K562 (cell line): ENCODE results near the gene SEC61A2. TPM values are rescaled to one million over a fixed set of nuclear protein-coding genes. Genes with fewer than 3 reads are reported as not detected.

ENCODE experiments used
- ATAC-seq: fragments of 200-7000 bp; cut with Tn5 transposase; 3 replicates; pipeline ENCODE4 v1.9.1; 2020; ENCODE audit warnings: moderate library complexity
- BruUV-seq: library from RNA; stranded (reverse); fragments of 400-500 nt; replicated peaks from 2 replicates; lab custom pipeline; 2021; lab: Mats Ljungman, UMichigan
- CTCF ChIA-PET: fragments of 300-600 bp; formaldehyde crosslinking; extraction: SDS; loops from one replicate; lab custom pipeline; 2021; ENCODE audit warnings: low intra/inter-chr PET ratio; lab: Yijun Ruan, JAX
- POLR2A ChIA-PET: fragments of 300-600, 350-650 bp; sonication (Branson Sonifier 250); formaldehyde crosslinking; extraction: SDS; loops from one replicate; lab custom pipeline; 2021; ENCODE audit warnings: antibody characterized with exemption, inconsistent platforms; lab: Yijun Ruan, JAX
- DNase-seq, 4 experiments: peaks; one replicate each; pipeline versions ENCODE4 v3.0.0 to v3.0.0-alpha.2; 2011 to 2018; ENCODE audit warnings: low spot score in 3 of 4, mixed read lengths in 3 of 4; ENCODE audit errors: extremely low read depth in 1 of 4
- FAIRE-seq: peaks from 2 replicates; lab custom pipeline; 2011; peaks lifted over from hg19 to GRCh38; lab: Jason Lieb, UNC
- H2AFZ ChIP-seq: 2 replicates; pipeline ENCODE4 v1.6.0; 2011; ENCODE audit warnings: low read depth, low read length, control low read depth, inconsistent platforms
- H3K27ac ChIP-seq: fragments of 200-600 bp; 3 replicates; pipeline ENCODE4 v1.8.0; 2011; ENCODE audit warnings: low read depth, mild to moderate bottlenecking, control low read depth, inconsistent platforms, low read length, moderate library complexity, mixed read lengths; ENCODE audit errors: extremely low read depth
- H3K27me3 ChIP-seq, 2 experiments: fragments of 300-600 bp in 1 of 2; 2 replicates in 1 of 2; 3 replicates in 1 of 2; pipeline versions ENCODE4 v1.6.0 to v1.8.0; 2011; ENCODE audit warnings: inconsistent platforms in 2 of 2, low read length in 2 of 2, mild to moderate bottlenecking in 1 of 2, mixed read lengths in 1 of 2, moderate library complexity in 1 of 2; ENCODE audit not compliant: control insufficient read depth in 2 of 2, insufficient read depth in 2 of 2
- H3K36me3 ChIP-seq: fragments of 300-600 bp; 3 replicates; pipeline ENCODE4 v1.8.0; 2011; ENCODE audit warnings: mild to moderate bottlenecking, low read length, inconsistent platforms; ENCODE audit not compliant: control insufficient read depth, insufficient read depth
- H3K4me1 ChIP-seq, 2 experiments: fragments of 200-600 bp in 1 of 2; replicated peaks in 1 of 2; 2 replicates in 1 of 2; 3 replicates in 1 of 2; pipeline versions ENCODE4 v1.5.1 to v1.8.0; 2011; ENCODE audit warnings: inconsistent platforms in 2 of 2, low read length in 2 of 2, mild to moderate bottlenecking in 1 of 2, mixed read lengths in 1 of 2, moderate library complexity in 1 of 2; ENCODE audit not compliant: control insufficient read depth in 2 of 2, insufficient read depth in 2 of 2
- H3K4me2 ChIP-seq: 2 replicates; pipeline ENCODE4 v1.6.1; 2011; ENCODE audit warnings: low read length, control low read depth, inconsistent platforms, mixed read lengths; ENCODE audit not compliant: insufficient read depth
- H3K4me3 ChIP-seq: fragments of 200-600 bp; sonication (generic), shearing (Covaris generic); 2 replicates; pipeline ENCODE4 v1.5.1; 2016; ENCODE audit warnings: control low read depth, inconsistent platforms
- H3K79me2 ChIP-seq: fragments of 200-600 bp; 3 replicates; pipeline ENCODE4 v1.8.0; 2011; ENCODE audit warnings: low read length, inconsistent platforms; ENCODE audit not compliant: control insufficient read depth, insufficient read depth
- H3K9ac ChIP-seq, 2 experiments: 2 replicates each; pipeline versions ENCODE4 v1.6.0 to v1.6.1; 2011; ENCODE audit warnings: low read depth in 2 of 2, low read length in 2 of 2, control low read depth in 1 of 2, inconsistent platforms in 1 of 2, mild to moderate bottlenecking in 1 of 2, mixed read lengths in 1 of 2; ENCODE audit not compliant: insufficient read depth in 1 of 2
- H3K9me1 ChIP-seq: one replicate; pipeline ENCODE4 v1.6.0; 2011; ENCODE audit warnings: inconsistent platforms, mild to moderate bottlenecking, low read length, moderate library complexity; ENCODE audit not compliant: control insufficient read depth, insufficient read depth
- H3K9me3 ChIP-seq: replicated peaks from 2 replicates; pipeline ENCODE4 v1.5.1; 2011; ENCODE audit warnings: low read depth, low read length, inconsistent platforms; ENCODE audit not compliant: control insufficient read depth, insufficient read depth
- H4K20me1 ChIP-seq: replicated peaks from 2 replicates; pipeline ENCODE4 v1.6.1; 2011; ENCODE audit warnings: low read length, inconsistent platforms, mixed read lengths; ENCODE audit not compliant: control insufficient read depth, insufficient read depth
- KDM5B ChIP-seq: fragments of 200-600 bp; sonication (generic); IDR thresholded peaks from 2 replicates; pipeline ENCODE4 v1.6.1; 2012; ENCODE audit warnings: low read depth, mild to moderate bottlenecking, moderate library complexity, low read length, control low read depth, inconsistent platforms; ENCODE audit not compliant: insufficient replicate concordance
- SOX6 ChIP-seq: fragments of 450-650 bp; IDR thresholded peaks from 2 replicates; pipeline ENCODE4 v1.6.1; 2014; ENCODE audit warnings: mild to moderate bottlenecking
- TSHZ1 ChIP-seq: fragments of 250-450 bp; sonication (Bioruptor Pico); IDR thresholded peaks from 2 replicates; pipeline ENCODE4 v1.4.0; 2020; ENCODE audit warnings: mild to moderate bottlenecking, moderate library complexity
- ZNF143 ChIP-seq: sonication (generic); formaldehyde crosslinking; IDR thresholded peaks from 2 replicates; pipeline ENCODE4 v1.9.0; 2022; ENCODE audit warnings: mild to moderate bottlenecking, missing genetic modification reagents
- WGBS: fragments of 100-300 bp; shearing (Covaris generic); methylation state at CpG from one replicate; pipeline ENCODE4 v1.1.6; 2016; ENCODE audit warnings: low coverage, mixed read lengths; ENCODE audit not compliant: insufficient coverage; ENCODE audit errors: missing lambda C conversion rate; 5-methylcytosine and 5-hydroxymethylcytosine counted together
- in situ Hi-C: fragments of 300-500 bp; cut with MboI; formaldehyde crosslinking; loops from 4 replicates; pipeline ENCODE4 v1.15.0; 2018; ENCODE audit warnings: inconsistent platforms, mixed read lengths
- intact Hi-C: fragments of 100-400 bp; cut with micrococcal nuclease; formaldehyde crosslinking; loops from 2 replicates; pipeline ENCODE4 v1.14.2; 2022
- polyA plus RNA-seq, 8 experiments: library from polyadenylated mRNA; depleted of rRNA in 4 of 8; stranded (reverse) in 5 of 8; unstranded in 3 of 8; fragments of >200 nt; fragmentation: Nextera tagmentation in 2 of 8; fragmentation: Illumina TruSeq in 1 of 8; extraction: Ambion mirVana in 2 of 8; extraction: Trizol in 1 of 8; gene quantifications; 2 replicates each; pipeline versions ENCODE4 v1.2.1 to v1.2.3, GENCODE V29; 2011 to 2014; ENCODE audit warnings: inconsistent platforms in 1 of 8, missing spikeins in 1 of 8
- total RNA-seq, 7 experiments: library from RNA; depleted of rRNA in 6 of 7; stranded (reverse); fragments of >200 nt in 6 of 7; fragmentation: Illumina TruSeq in 2 of 7; extraction: Trizol in 2 of 7; gene quantifications; 2 replicates each; pipeline versions ENCODE4 v1.2.1 to v1.2.3, GENCODE V29; 2011 to 2021; ENCODE audit warnings: low replicate concordance in 1 of 7

The SEC61A2 gene
- total and polyA plus RNA-seq, 9 of the 15 experiments (the other 6 are each of a cell fraction or from before 2014, with no cell fraction given), result 1.2 to 9.7 (median 3.9) TPM

DNA sequence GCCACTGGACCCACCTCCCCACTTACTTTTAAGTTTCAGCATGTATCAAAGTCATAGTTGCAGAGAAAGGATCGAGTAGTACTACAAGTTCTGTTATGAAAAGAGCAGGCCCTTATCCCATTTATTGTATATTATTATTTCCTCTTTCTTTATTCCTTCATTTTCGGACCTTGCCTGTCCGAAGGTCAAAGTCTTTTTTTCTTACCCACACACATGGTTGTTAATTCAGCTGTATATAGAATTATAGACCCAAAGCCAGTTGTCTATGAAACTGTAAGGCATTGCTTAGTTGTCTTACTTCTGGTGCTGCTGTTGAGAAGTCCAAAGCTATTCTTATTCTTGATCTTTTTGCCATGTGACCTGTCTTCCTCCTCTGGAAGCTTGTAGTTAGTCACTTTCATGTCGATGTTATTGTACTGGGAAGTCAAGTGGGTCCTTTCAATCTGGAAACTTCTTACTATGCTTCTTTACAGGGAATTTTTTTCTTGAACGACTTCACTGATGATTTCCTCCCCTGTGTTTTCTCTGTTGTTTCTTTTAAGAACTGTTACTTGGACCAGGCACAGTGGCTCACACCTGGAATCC is 57.9 kb downstream of the SEC61A2 start:
- Histone ChIP-seq H3K9me3 (no peaks in the 10 kb centered on the region), H3K9me1 (no peaks in the 10 kb centered on the region), H3K27ac (no peak overlapping the region), H3K9ac (no peak overlapping the region), H4K20me1 (no peaks in the 10 kb centered on the region), H3K79me2 (peaks cover 37% of the 10 kb centered on the region), H3K4me2 (no peak overlapping the region), H3K4me3 (no peak overlapping the region), H3K36me3 (peaks cover 62% of the 10 kb centered on the region; the same call in 2 of the 3 replicates), H3K4me1 (no peaks in the 10 kb centered on the region), H2AFZ (no peak overlapping the region), H3K27me3 (no peaks in the 10 kb centered on the region)
- ATAC-seq (no peak), DNase-seq (no peak), FAIRE-seq (no peak)
- BruUV-seq, result no TSS peak
- in situ Hi-C loops, result no loop called here
- TF ChIP-seq KDM5B (no peak), ZNF143 (no peak), SOX6 (no peak), TSHZ1 (no peak)
- ChIA-PET CTCF (no interaction called here), POLR2A (no interaction called here)
- 87% methylated on average over 5 of the region's 5 CpGs for WGBS
- intact Hi-C loops, result no loop called here
